Stromal cell of bone marrow (primary cell): ENCODE results near the gene ANKRD44.
"Not testable (repeated sequence)": the region's sequence is repeated elsewhere in the genome, so short reads cannot be mapped to it uniquely, and the experiment has no call there.

Experiments
- DNase-seq: peaks from one replicate; pipeline ENCODE4 v3.0.0-alpha.2; 2012; ENCODE audit warnings: low read depth

Gene ANKRD44

GRCh38 chr2:197310271-197310985 lies at the start of gene ANKRD44:
TSS of gene ANKRD44 (minus strand) at chr2:197310780. CDS start at chr2:197310604, 176 bp downstream.
- DNase-seq = peak; percentile 79

- no peak for DNase-seq
These were observed 49.3 kb upstream of the ANKRD44 start for GRCh38 chr2:197359859-197360258.

GRCh38 chr2:197358931-197359330 lies 48.4 kb upstream of the ANKRD44 start:
- no peak for DNase-seq

DNA sequence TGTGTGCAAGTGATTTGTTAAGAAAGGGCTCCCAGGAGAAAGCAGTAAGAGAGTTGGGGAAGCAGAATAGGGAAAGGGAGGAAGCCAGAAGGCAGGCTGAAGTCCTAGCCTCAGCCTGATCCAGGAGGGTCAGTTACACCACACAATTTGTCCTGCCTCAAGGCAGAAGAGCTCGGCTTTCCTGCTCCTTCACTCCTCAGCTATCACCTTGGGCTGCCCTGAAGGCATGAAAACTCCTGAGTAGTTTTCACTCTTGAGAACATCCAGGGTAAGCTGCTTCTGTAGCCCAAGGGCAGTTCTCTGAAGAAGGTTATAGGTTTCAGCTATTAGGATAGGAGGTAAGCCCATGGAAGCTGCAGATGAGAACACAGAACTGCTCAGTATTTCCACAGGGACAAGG lies 47.4 kb upstream of the ANKRD44 start:
- no peak for DNase-seq

GRCh38 chr2:197356136-197356535 lies 45.6 kb upstream of the ANKRD44 start:
- DNase-seq = no peak

- no peak for DNase-seq
These were observed 43.6 kb upstream of the ANKRD44 start for GRCh38 chr2:197354169-197354558.

GRCh38 chr2:197353393-197354168 lies 43.0 kb upstream of the ANKRD44 start:
- no peak for DNase-seq

GRCh38 chr2:197349699-197350098 lies 39.1 kb upstream of the ANKRD44 start:
- no peak for DNase-seq

GRCh38 chr2:197348721-197349360 lies 38.3 kb upstream of the ANKRD44 start:
- no peak for DNase-seq

GRCh38 chr2:197345846-197346370 lies 35.3 kb upstream of the ANKRD44 start:
- DNase-seq = no peak

- DNase-seq = not testable (repeated sequence)
These were observed 33.4 kb upstream of the ANKRD44 start for GRCh38 chr2:197343968-197344367.

GRCh38 chr2:197340591-197340990 lies 30.0 kb upstream of the ANKRD44 start:
- no peak for DNase-seq

- DNase-seq = no peak
These were observed 29.1 kb upstream of the ANKRD44 start for GRCh38 chr2:197339496-197340220.

DNA sequence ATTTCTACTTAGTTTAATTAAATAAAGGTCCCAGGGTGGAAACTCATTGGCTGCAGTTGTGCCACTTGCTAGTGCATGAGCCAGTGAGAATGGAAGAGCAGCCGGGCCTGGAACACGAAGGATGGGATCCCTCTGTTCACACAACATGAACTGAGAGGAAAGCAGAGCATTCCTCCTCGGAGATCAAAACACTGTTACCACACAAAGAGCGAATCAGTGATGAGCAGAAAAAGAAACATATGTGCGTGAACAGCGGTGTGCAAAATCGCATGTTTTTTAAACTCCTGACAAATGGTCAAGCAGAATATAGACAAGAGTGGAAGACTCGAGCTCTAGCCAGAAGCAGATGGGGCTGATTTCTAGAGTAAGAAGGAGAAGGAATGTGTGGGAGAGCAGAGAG lies 28.4 kb upstream of the ANKRD44 start:
- no peak for DNase-seq

GRCh38 chr2:197332641-197333040 lies 22.1 kb upstream of the ANKRD44 start:
- DNase-seq = no peak

GRCh38 chr2:197328461-197328860 lies 17.9 kb upstream of the ANKRD44 start:
- DNase-seq = no peak

DNA sequence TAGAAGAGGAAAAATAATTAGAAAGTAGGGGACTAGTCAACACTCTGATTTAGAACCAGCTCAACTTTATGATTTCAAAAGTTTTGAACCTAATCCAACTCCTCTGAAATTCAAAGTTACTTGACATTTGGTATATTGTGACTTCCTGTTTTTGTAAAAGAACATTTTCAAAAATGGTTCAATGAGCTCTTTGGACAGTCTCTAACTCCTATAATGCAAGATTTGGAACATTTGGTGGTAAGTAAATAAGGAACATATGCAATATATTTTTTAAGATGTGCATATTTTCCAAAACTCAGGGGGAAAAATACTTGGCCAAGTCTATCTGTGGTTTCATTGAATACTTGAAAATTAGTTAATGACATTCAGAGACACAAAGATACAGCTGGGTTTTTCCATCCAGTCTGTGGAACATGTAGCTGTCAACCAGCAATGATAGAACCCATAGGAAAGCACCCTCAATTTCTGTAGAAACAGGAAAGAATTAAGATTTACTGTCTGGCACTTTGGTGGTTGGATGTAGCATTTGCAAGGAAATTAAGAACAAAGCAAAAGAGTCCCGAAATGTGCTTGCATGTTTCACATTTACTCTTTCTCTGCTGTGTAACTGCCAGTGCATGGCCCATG lies 17.0 kb upstream of the ANKRD44 start:
- DNase-seq = no peak

- no peak for DNase-seq
These were observed 16.5 kb upstream of the ANKRD44 start for GRCh38 chr2:197327073-197327471.

DNA sequence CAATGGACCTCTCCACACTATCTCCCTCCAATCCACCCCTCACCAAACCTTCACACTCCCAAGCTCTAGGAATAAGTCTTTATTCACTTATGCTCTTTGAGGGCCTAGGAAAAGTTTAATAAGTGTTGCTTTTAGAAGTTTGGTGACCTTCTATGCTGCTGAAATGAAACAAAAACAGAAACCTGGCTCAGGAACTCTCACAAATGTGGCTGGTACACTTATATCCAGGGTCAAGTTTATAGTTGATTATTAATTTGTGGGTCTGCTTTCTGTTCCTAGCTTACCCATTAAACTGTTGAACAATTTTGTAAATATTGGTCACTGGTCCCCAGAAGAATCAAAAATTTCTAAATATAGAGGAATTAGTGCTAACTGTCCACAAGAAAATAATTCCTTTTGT lies 14.2 kb upstream of the ANKRD44 start:
- DNase-seq = no peak

- no peak for DNase-seq
These were observed 12.4 kb upstream of the ANKRD44 start for GRCh38 chr2:197322724-197323720.
